Measurements from ENCODE around the gene NOL7.

DNA sequence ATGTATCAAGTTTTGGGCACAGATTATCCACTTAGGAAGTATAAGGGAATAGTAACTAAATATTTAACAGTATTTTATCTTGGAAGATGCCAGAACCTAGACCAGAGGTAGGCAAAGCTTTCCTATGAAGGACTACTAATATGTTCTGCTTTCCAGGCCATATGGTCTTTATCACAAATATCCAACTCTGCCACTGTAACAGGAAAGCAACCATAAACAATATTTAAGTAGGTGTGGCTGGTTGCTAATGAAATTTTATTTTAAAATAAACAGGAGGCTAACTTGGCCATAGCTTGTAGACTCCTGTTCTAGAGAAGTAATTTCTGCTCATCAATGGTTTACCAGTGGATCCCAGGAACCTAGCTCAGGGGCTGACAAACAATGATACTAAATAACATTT, 39.4 kb downstream of the NOL7 start:
- no peak for TF ChIP-seq EP300 (IDR thresholded peaks at IDR 0.05; ENCODE audit: borderline replicate concordance)
- no peak for TF ChIP-seq TEAD4 (IDR thresholded peaks at IDR 0.05)
- no peak for TF ChIP-seq NFIC (IDR thresholded peaks at IDR 0.05)
- no peak for TF ChIP-seq RAD21 (IDR thresholded peaks at IDR 0.05; ENCODE audit: low read depth)
